HEK293 (cell line): ENCODE measurements around the gene LSMEM2.
A peak's percentile ranks its signal among the peaks of the same experiment; 100 is the strongest.

Experiments
- CTCF ChIA-PET: fragments of 350-600 bp; formaldehyde crosslinking; extraction: SDS; loops from one replicate; lab custom pipeline; 2021; ENCODE audit warnings: antibody characterized with exemption; lab: Yijun Ruan, JAX
- POLR2A ChIA-PET: fragments of 300-600 bp; formaldehyde crosslinking; extraction: SDS; loops from one replicate; lab custom pipeline; 2020; ENCODE audit warnings: antibody characterized with exemption, inconsistent platforms; lab: Yijun Ruan, JAX
- H3K27ac ChIP-seq: fragments of 200-500 bp; sonication (Bioruptor generic); 2 replicates; pipeline ENCODE4 v1.5.1; 2014; ENCODE audit warnings: low read depth, low read length, control low read depth, inconsistent platforms; ENCODE audit errors: extremely low read depth
- H3K36me3 ChIP-seq, 2 experiments: fragments of 200-500 bp in 1 of 2; sonication (Bioruptor generic) in 1 of 2; 1 replicate in 1 of 2; 2 replicates in 1 of 2; pipeline ENCODE4 v1.5.1; 2014 to 2017; ENCODE audit warnings: inconsistent platforms in 2 of 2, low read length in 2 of 2; ENCODE audit not compliant: control insufficient read depth in 2 of 2, insufficient read depth in 1 of 2
- H3K4me1 ChIP-seq: fragments of 200-500 bp; sonication (Bioruptor generic); 2 replicates; pipeline ENCODE4 v1.5.1; 2014; ENCODE audit warnings: mild to moderate bottlenecking, low read length, inconsistent platforms; ENCODE audit not compliant: control insufficient read depth, insufficient read depth
- H3K4me3 ChIP-seq: 2 replicates; pipeline ENCODE4 v1.5.1; 2011; ENCODE audit warnings: low read depth, mild to moderate bottlenecking, control low read depth, low read length, moderate library complexity
- H3K9me3 ChIP-seq: fragments of 200-500 bp; sonication (Bioruptor generic); 2 replicates; pipeline ENCODE4 v1.5.1; 2014; ENCODE audit warnings: low read depth, low read length, inconsistent platforms; ENCODE audit not compliant: control insufficient read depth, insufficient read depth
- GLIS1 ChIP-seq: fragments of 450-650 bp; formaldehyde crosslinking; IDR thresholded peaks from 2 replicates; pipeline ENCODE4 v1.5.1; 2016; ENCODE audit warnings: missing biosample characterization, missing genetic modification characterization
- KLF10 ChIP-seq: fragments of 450-650 bp; IDR thresholded peaks from 2 replicates; pipeline ENCODE4 v1.5.1; 2018; ENCODE audit warnings: missing biosample characterization, mild to moderate bottlenecking, missing genetic modification characterization
- SALL2 ChIP-seq: fragments of 450-650 bp; formaldehyde crosslinking; IDR thresholded peaks from 2 replicates; pipeline ENCODE4 v1.5.0; 2017; ENCODE audit warnings: missing biosample characterization, mild to moderate bottlenecking, missing genetic modification characterization, borderline replicate concordance
- ZNF155 ChIP-seq: fragments of 450-650 bp; formaldehyde crosslinking; IDR thresholded peaks from 2 replicates; pipeline ENCODE4 v1.5.1; 2016; ENCODE audit warnings: missing biosample characterization, missing genetic modification characterization
- ZNF157 ChIP-seq: fragments of 450-650 bp; formaldehyde crosslinking; IDR thresholded peaks from 2 replicates; pipeline ENCODE4 v1.5.1; 2016; ENCODE audit warnings: missing biosample characterization, missing genetic modification characterization
- ZNF174 ChIP-seq: fragments of 450-650 bp; formaldehyde crosslinking; IDR thresholded peaks from 2 replicates; pipeline ENCODE4 v1.5.0; 2017; ENCODE audit warnings: missing biosample characterization, mild to moderate bottlenecking, missing genetic modification characterization
- ZNF202 ChIP-seq: fragments of 450-650 bp; formaldehyde crosslinking; IDR thresholded peaks from 2 replicates; pipeline ENCODE4 v1.5.1; 2016; ENCODE audit warnings: missing biosample characterization, missing genetic modification characterization, borderline replicate concordance
- ZNF223 ChIP-seq: fragments of 450-650 bp; formaldehyde crosslinking; IDR thresholded peaks from 2 replicates; pipeline ENCODE4 v1.5.1; 2016; ENCODE audit warnings: missing biosample characterization, missing genetic modification characterization
- ZNF24 ChIP-seq: fragments of 450-650 bp; formaldehyde crosslinking; IDR thresholded peaks from 2 replicates; pipeline ENCODE4 v1.5.1; 2016; ENCODE audit warnings: missing biosample characterization, missing genetic modification characterization
- ZNF311 ChIP-seq: fragments of 450-650 bp; formaldehyde crosslinking; IDR thresholded peaks from 2 replicates; pipeline ENCODE4 v1.5.1; 2017; ENCODE audit warnings: missing biosample characterization, missing genetic modification characterization, borderline replicate concordance
- ZNF521 ChIP-seq: fragments of 450-650 bp; formaldehyde crosslinking; IDR thresholded peaks from 2 replicates; pipeline ENCODE4 v1.5.1; 2017; ENCODE audit warnings: missing biosample characterization, mild to moderate bottlenecking, missing genetic modification characterization
- ZNF558 ChIP-seq: fragments of 450-650 bp; formaldehyde crosslinking; IDR thresholded peaks from 2 replicates; pipeline ENCODE4 v1.5.1; 2016; ENCODE audit warnings: missing biosample characterization, missing genetic modification characterization
- ZNF560 ChIP-seq: fragments of 450-650 bp; formaldehyde crosslinking; IDR thresholded peaks from 2 replicates; pipeline ENCODE4 v1.5.1; 2017; ENCODE audit warnings: missing biosample characterization, missing genetic modification characterization, borderline replicate concordance
- ZNF571 ChIP-seq: fragments of 450-650 bp; formaldehyde crosslinking; IDR thresholded peaks from 2 replicates; pipeline ENCODE4 v1.5.0; 2017; ENCODE audit warnings: missing biosample characterization, missing genetic modification characterization
- ZNF623 ChIP-seq: fragments of 450-650 bp; formaldehyde crosslinking; IDR thresholded peaks from 2 replicates; pipeline ENCODE4 v1.5.1; 2016; ENCODE audit warnings: missing biosample characterization, missing genetic modification characterization
- ZNF658 ChIP-seq: fragments of 450-650 bp; formaldehyde crosslinking; IDR thresholded peaks from 2 replicates; pipeline ENCODE4; 2016; ENCODE audit warnings: missing biosample characterization, missing genetic modification characterization
- ZNF660 ChIP-seq: fragments of 450-650 bp; IDR thresholded peaks from 2 replicates; pipeline ENCODE4 v1.5.1; 2018; ENCODE audit warnings: missing biosample characterization, mild to moderate bottlenecking, missing genetic modification characterization
- ZNF670 ChIP-seq: fragments of 450-650 bp; formaldehyde crosslinking; IDR thresholded peaks from 2 replicates; pipeline ENCODE4 v1.5.1; 2016; ENCODE audit warnings: missing biosample characterization, missing genetic modification characterization, low read depth
- ZNF768 ChIP-seq: fragments of 450-650 bp; formaldehyde crosslinking; IDR thresholded peaks from 2 replicates; pipeline ENCODE4 v1.5.1; 2018; ENCODE audit warnings: missing biosample characterization, mild to moderate bottlenecking, missing genetic modification characterization
- ZSCAN30 ChIP-seq: fragments of 450-650 bp; IDR thresholded peaks from 2 replicates; pipeline ENCODE4 v1.5.1; 2018; ENCODE audit warnings: missing biosample characterization, mild to moderate bottlenecking, missing genetic modification characterization, moderate library complexity
- TF ChIP-seq, protein P1 (sequence below): fragments of 450-650 bp; formaldehyde crosslinking; IDR thresholded peaks from 2 replicates; pipeline ENCODE4 v1.5.1; 2016; ENCODE audit warnings: missing biosample characterization, missing genetic modification characterization
- TF ChIP-seq, protein P2 (sequence below): fragments of 450-650 bp; formaldehyde crosslinking; IDR thresholded peaks from 2 replicates; pipeline ENCODE4 v1.5.1; 2016; ENCODE audit warnings: missing biosample characterization, missing genetic modification characterization
- TF ChIP-seq, protein P3 (sequence below): fragments of 450-650 bp; formaldehyde crosslinking; IDR thresholded peaks from 2 replicates; pipeline ENCODE4 v1.5.1; 2016; ENCODE audit warnings: missing biosample characterization, missing genetic modification characterization

LSMEM2 gene

DNA sequence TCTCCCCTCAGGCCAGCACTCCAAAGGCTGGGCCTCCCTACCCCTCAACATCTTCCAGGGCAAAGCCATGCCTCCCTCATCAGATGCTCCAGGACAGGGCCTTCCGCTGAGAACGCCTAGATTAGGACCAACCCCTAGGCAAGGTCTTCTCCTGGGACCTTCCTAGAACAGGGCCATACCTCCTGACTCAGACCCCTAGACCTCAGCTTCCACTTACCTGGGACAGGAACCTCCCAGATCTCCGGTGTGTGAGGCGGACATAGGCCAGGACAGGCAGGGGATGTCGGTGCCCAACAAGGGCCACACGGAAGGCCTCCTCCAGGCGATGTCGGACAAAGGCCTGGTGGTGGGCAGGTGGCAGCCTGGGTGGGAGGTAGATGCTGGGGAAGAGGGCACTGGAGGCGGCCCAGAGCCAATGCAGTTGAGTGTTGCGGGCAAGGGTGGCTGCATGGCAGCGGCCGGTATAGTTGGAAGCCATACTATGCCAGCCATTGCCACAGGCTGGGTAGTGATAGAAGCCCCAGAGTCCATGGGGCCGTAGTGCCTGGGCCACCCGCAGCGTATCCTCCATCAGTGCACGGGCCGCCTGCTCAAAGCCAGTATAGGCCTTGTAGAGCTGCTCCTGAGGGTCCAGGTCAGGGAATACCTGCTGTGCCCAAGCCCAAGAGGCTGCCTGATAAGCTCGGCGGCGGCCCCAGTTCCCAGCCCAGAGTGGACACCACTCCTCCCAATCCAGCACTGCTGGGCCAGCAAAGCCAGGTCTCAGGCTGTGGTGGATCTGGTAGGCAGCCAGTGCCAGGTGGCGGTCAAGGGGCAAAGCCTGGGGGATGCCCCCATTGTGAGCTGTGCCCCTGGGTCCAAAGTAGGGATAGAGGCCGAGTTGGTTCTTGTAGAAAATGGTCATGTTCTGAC lies 15.9 kb downstream of the LSMEM2 start:
- no peaks in the 10 kb centered on the region for H3K4me1 ChIP-seq
- H3K36me3 ChIP-seq = peaks cover 0 to 14% of the 10 kb centered on the region in 2 experiments; a peak in 1 of 3 replicates
- TF ChIP-seq ZNF174 (tag by site-specific recombination) (no peak), ZNF157 (tag by site-specific recombination) (no peak), ZNF558 (tag by site-specific recombination) (no peak), ZNF521 (tag by site-specific recombination) (no peak), ZSCAN30 (tag by site-specific recombination) (no peak), ZNF623 (tag by site-specific recombination) (no peak), ZNF670 (no peak), ZNF768 (tag by site-specific recombination) (no peak), ZNF223 (tag by site-specific recombination) (no peak), ZNF658 (tag by site-specific recombination) (no peak), ZNF560 (tag by site-specific recombination) (no peak), ZNF202 (tag by site-specific recombination) (no peak)
- TF ChIP-seq, protein P1, sequence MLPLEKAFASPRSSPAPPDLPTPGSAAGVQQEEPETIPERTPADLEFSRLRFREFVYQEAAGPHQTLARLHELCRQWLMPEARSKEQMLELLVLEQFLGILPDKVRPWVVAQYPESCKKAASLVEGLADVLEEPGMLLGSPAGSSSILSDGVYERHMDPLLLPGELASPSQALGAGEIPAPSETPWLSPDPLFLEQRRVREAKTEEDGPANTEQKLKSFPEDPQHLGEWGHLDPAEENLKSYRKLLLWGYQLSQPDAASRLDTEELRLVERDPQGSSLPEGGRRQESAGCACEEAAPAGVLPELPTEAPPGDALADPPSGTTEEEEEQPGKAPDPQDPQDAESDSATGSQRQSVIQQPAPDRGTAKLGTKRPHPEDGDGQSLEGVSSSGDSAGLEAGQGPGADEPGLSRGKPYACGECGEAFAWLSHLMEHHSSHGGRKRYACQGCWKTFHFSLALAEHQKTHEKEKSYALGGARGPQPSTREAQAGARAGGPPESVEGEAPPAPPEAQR (tag by site-specific recombination) = no peak
- TF ChIP-seq, all 188 proteins: peak for 0
- H3K27ac ChIP-seq = no peak overlapping the region
- ChIA-PET POLR2A (interaction anchor here (0.7 to 2.0 kb wide), 3 partner anchors 27 to 42 kb away, joined by 3 to 7 read pairs (median 4); partner anchors contain the start of genes HYAL2 and TUSC2), CTCF (interaction anchor here (0.6 kb wide), 1 partner anchor 27 kb away, joined by 3 read pairs; no protein-coding TSS in a partner anchor)
- H3K9me3 ChIP-seq = no peaks in the 10 kb centered on the region
- no peak overlapping the region for H3K4me3 ChIP-seq

DNA sequence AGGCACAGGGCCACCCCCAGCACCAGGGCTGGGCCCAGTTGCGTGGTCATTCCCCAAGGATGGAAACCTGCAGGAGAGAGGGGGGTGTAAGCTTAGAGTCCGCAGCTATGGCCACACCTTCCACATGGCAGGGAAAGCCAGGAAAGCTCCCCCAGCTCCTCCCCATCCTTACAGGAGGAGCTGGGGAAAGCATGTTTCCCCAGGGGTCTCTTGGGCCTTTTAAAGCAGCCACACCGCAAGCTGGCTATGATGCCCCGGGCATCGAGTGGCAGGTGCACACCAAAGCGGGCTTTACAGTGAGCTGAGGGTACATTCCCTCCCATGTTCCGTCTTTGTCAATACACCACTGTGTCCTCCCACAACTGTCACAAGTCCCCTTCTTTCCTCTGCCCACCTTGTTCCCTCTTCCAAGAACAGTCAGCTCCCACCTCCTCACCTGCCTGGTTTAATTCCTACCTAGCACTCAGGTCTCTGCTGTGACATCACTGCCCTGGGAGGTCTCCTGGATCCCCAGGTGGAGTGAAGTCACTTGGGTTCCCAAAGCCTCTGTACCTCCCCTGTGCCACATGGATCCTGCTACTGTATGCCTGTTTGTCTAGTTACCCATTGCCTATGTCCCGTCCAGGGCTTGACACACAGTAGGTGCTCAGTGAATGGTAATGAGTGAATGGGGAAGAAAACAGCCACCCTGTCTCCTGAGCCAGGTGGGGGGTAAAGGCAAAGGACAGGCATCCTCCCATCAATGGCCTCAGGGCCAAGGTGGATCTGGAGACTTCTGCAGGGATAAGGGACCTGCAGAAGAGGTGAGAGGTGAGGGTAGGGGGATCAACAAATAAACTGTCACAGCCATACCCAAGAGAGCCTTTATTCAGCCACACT lies 16.9 kb downstream of the LSMEM2 start:
- peak; percentile 48; the same call in 1 of the 2 replicates for TF ChIP-seq GLIS1 (tag by site-specific recombination)
- TF ChIP-seq ZNF24 (tag by site-specific recombination) = no peak
- Histone ChIP-seq H3K9me3 (no peaks in the 10 kb centered on the region), H3K4me1 (no peaks in the 10 kb centered on the region), H3K36me3 (peaks cover 0 to 4% of the 10 kb centered on the region in 2 experiments; a peak in 1 of 3 replicates), H3K27ac (no peak overlapping the region), H3K4me3 (no peak overlapping the region)
- ChIA-PET POLR2A (interaction anchor here (0.7 to 2.0 kb wide), 3 partner anchors 26 to 41 kb away, joined by 3 to 7 read pairs (median 4); partner anchors contain the start of genes HYAL2 and TUSC2), CTCF (no interaction called here)

DNA sequence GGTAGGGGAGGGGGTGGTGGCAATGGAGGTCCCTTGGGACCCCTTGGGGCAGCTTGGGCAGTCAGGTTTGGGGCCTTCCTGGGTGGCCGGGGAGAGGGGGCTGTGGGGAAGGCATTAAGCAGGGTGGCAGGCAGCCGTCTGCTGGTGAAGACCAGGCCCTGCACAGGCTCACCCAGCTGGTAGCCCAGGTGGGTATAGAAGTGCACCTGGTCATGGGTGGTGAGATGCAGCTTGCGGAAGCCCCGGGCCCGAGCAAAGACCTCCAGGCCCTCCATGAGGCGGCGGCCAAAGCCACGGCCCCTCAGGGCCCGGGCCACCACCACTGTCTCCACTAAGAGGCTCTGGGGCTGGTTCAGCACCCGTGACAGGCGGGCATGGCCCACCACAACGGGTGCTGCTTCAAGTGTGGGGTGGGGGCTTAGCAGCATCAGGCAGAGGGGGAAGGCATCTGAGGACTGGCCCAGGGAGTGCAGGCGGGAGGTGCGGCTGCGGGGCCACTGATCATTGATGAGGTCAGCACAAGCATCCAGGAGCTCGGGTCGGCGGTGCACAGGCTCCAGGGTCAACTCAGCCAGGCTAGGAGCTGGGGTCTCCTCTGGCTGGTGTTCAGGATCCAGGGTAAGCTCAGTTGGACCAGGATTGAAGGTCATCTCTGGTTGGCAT lies 18.0 kb downstream of the LSMEM2 start:
- POLR2A ChIA-PET = interaction anchor here (0.9 to 2.0 kb wide), 2 partner anchors 13 to 25 kb away, joined by 7 to 8 read pairs; partner anchors contain the start of gene HYAL2
- TF ChIP-seq, protein P2, sequence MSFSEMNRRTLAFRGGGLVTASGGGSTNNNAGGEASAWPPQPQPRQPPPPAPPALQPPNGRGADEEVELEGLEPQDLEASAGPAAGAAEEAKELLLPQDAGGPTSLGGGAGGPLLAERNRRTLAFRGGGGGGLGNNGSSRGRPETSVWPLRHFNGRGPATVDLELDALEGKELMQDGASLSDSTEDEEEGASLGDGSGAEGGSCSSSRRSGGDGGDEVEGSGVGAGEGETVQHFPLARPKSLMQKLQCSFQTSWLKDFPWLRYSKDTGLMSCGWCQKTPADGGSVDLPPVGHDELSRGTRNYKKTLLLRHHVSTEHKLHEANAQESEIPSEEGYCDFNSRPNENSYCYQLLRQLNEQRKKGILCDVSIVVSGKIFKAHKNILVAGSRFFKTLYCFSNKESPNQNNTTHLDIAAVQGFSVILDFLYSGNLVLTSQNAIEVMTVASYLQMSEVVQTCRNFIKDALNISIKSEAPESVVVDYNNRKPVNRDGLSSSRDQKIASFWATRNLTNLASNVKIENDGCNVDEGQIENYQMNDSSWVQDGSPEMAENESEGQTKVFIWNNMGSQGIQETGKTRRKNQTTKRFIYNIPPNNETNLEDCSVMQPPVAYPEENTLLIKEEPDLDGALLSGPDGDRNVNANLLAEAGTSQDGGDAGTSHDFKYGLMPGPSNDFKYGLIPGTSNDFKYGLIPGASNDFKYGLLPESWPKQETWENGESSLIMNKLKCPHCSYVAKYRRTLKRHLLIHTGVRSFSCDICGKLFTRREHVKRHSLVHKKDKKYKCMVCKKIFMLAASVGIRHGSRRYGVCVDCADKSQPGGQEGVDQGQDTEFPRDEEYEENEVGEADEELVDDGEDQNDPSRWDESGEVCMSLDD (tag by site-specific recombination) = no peak
- no peak for TF ChIP-seq SALL2 (tag by site-specific recombination)
- no peak for TF ChIP-seq KLF10 (tag by site-specific recombination)
- no peak for TF ChIP-seq ZNF571 (tag by site-specific recombination)
- TF ChIP-seq, protein P3, sequence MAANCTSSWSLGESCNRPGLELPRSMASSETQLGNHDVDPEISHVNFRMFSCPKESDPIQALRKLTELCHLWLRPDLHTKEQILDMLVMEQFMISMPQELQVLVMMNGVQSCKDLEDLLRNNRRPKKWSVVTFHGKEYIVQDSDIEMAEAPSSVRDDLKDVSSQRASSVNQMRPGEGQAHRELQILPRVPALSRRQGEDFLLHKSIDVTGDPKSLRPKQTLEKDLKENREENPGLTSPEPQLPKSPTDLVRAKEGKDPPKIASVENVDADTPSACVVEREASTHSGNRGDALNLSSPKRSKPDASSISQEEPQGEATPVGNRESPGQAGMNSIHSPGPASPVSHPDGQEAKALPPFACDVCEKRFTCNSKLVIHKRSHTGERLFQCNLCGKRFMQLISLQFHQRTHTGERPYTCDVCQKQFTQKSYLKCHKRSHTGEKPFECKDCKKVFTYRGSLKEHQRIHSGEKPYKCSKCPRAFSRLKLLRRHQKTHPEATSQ (tag by site-specific recombination) = no peak
- TF ChIP-seq ZNF155 (tag by site-specific recombination) = no peak
- TF ChIP-seq ZNF660 (tag by site-specific recombination) = no peak
- TF ChIP-seq ZNF311 (tag by site-specific recombination) = no peak
- TF ChIP-seq ZNF202 (tag by site-specific recombination) = no peak

More for the DNA sequence above, 18.0 kb downstream of the LSMEM2 start:
- H3K4me1 ChIP-seq = no peaks in the 10 kb centered on the region
- H3K36me3 ChIP-seq = peaks cover 0 to 4% of the 10 kb centered on the region in 2 experiments; a peak in 1 of 3 replicates
- H3K4me3 ChIP-seq = no peak overlapping the region
- no peak overlapping the region for H3K27ac ChIP-seq
- CTCF ChIA-PET = no interaction called here
- H3K9me3 ChIP-seq = no peaks in the 10 kb centered on the region
